ENCODE data around the gene STX11.

DNA sequence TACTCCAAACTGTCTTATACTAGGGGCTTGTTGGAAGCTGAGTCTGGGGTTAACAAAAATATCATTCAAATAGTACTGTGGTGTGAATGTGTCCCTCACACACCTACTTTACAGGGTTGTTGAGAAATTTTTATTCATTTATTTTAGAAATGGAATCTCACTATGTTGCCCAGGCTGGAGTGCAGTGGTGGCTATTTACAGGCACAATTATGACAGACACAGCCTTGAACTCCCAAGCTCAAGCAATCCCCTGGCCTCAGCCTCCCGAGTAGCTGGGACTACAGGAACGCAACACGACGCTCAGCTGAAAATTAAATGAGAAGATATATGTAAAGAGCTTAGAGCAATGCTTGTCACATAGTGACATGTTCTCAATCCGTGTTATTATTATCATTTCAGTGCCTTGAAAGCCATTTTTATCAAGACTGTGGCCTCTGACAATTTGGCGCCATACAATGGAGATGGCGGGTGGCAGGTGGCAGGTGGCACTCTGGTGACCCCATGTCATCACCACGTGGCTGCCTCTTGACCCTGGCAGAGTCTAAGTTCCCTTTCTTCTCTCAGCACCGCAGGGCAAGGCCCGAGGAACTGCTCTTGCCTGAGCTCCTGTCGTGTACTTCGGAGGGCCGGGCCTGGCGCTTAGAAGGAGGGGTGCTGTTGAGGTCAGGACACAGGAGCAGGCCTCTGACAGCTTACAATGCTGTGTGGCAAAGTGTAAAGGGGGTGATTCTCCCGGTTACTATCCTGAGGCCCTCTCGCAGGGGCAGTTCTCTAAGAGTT, 64.5 kb downstream of the STX11 start:
- no peak for TF ChIP-seq POLR2A (IDR thresholded peaks at IDR 0.05)
- TF ChIP-seq, protein P1, sequence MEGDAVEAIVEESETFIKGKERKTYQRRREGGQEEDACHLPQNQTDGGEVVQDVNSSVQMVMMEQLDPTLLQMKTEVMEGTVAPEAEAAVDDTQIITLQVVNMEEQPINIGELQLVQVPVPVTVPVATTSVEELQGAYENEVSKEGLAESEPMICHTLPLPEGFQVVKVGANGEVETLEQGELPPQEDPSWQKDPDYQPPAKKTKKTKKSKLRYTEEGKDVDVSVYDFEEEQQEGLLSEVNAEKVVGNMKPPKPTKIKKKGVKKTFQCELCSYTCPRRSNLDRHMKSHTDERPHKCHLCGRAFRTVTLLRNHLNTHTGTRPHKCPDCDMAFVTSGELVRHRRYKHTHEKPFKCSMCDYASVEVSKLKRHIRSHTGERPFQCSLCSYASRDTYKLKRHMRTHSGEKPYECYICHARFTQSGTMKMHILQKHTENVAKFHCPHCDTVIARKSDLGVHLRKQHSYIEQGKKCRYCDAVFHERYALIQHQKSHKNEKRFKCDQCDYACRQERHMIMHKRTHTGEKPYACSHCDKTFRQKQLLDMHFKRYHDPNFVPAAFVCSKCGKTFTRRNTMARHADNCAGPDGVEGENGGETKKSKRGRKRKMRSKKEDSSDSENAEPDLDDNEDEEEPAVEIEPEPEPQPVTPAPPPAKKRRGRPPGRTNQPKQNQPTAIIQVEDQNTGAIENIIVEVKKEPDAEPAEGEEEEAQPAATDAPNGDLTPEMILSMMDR (IDR thresholded peaks at IDR 0.05): no peak
- no peak for TF ChIP-seq POLR2AphosphoS5 (IDR thresholded peaks at IDR 0.05)

Measured in breast epithelium (tissue), 3 donors.